Stimulated activated CD8-positive, alpha-beta memory T cell treated with anti-CD3 and anti-CD28 coated beads, Interleukin-15, amount 100 ng/mL, for 4 hours (primary cell): ENCODE results near the gene CRYGA.

Source experiments
- DNase-seq, 2 donors: peaks; one replicate each; pipeline ENCODE4 v3.0.0-alpha.2; 2020; ENCODE audit warnings: low read depth in 2 of 2

CRYGA gene

GRCh38 chr2:208163489-208163888 is at the start of gene CRYGA:
Gene CRYGA, minus strand, starts transcription at chr2:208163589. Its CDS starts 33 bp downstream, at chr2:208163556.
- no peak for DNase-seq

DNA sequence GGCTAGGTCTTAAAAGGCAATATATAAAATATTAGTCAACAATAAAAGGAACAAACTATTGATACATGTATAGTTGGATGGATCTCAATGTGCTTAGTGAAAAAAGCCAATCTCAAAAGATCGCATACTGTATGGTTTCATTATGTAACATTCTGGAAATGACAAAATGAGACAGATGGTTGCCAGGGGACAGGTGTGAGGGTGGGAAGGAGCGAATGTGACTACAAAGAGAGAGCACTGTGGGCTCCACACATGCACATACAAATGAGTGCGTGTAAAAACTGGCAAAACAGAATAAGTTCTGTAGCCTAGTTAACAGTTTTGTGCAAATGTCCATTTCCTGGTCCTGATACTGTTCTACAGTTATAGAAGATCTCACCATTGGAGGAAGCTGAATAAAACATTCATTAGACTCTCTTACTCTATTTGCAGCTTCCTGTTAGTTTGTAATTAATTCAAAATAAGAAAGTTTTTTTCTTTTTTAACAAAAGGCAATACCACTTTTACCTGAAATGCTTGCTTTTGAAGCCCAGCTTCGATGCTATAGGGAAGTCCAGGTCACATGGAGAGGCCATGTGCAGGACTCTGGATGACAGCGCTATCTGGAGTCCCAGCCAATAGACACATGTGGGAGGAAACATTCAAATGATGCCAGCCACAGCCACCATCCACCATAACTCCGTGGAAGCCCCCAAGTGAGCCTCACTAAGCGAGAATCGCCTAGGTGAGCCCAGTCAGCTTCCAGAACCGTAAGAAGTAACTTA is 47.5 kb upstream of the CRYGA start:
- no peak for DNase-seq

DNA sequence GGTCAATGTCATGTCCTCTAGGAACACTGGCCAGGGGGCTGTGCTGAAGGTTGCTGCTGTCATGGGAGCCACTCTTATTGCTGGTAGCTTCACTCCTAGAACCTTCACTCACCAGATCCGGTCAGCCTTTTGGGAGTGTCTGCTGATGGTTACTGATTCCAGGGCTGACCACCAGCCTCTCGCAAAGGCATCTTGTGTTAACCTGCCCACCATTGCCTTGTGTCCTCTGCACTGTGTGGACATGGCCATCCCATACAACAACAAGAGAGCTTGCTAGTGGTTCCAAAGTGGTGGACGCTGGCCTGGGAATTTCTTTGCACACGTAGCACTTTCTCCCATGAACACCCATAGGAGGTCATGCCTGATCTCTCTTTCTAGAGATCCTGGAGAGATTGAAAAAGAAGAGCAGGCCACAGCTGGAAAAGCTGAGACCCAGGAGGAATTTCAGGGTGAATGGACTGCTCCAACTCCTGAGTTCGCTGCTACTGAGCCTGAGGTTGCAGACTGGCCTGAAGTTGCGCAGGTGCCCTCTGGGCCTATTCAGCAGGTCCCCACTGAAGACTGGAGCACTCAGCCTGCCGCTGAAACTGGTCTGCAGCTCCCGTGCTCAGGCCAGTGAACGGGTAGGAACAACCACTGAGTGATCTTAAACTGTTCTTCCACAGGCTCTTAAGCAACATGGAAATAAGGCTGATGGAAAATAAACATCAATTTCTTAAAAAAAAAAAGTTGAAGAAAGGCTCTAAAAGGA is 45.1 kb upstream of the CRYGA start:
- DNase-seq: no peak

- no peak for DNase-seq
Observed at GRCh38 chr2:208207769-208208168, 44.4 kb upstream of the CRYGA start.

DNA sequence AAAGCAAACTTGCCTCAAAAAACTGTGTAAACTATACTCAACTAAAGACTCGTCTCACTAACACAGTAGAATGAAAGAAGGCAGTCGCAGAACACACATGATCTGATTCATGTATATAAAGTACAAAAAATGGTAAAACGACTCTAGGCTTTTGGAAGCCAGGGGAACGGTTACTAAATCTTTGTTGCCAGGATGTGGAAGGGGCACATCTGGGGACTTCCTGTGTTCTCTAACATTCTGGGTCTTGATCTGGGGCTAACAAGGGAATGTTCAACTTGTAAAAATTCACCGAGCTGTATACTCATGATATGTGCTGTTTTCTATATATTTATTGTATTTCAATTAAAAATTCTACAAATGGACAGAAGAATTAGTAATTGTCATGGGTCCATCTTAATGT is 40.8 kb upstream of the CRYGA start:
- DNase-seq: no peak

- no peak for DNase-seq
Observed at GRCh38 chr2:208195531-208195930, 32.1 kb upstream of the CRYGA start.

DNA sequence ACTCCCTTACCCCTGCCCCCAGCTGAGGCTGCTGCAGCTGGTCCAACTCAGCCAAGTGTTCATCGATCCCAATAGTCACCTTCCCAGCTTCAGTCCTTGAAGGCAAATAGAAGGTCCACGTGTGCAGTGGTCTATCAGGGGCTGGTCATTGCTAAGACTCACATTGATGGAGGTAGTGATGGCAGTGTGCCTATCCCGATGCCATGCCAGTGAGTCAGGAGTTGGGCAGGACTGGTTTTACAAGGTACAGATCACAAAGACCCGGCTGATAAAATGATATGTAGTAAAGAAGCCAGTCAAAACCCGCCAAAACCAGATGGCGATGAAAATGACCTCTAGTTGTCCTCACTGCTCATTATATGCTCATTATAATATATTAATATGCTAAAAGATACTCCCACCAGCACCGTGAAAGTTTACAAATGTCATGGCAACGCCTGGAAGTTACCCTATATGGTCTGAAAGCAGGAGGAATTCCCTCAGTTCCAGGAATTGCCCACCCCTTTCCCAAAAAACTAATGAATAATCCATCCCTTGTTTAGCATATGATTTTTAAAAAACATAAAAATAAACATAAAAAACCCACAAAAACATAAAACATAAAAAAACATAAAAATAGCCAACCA is 29.3 kb upstream of the CRYGA start:
- no peak for DNase-seq

DNA sequence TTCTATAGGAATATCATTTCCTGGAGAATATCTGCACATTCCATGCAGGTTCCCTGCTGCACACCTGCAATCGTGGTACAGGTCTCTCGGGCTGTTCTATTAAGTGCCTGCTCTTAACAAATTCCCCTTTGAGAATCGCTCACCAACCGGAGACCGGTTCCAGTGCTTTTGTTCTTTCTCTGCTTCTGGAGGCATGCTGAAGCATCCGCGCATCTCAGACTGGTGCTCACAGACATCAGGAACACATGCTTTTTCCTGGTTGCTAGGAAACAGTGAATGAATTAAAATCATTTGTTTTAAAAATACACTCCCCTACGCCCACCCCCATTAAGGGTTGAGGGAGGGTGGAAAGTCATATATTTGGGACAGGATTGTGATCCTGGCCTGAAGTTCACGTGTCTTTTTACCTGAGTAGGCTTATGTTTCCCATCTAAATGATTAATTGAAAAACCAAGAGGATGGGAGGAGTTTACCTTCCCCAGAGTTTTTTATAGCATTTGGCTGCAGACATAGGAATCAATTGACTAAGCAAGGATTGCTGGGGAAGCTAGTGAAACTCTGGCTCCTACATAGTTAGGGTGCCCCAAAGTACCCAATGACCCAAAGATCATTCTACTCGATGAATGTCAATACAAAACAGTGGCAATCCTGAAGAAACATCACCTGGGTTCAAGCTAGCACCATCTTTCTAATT is 26.6 kb upstream of the CRYGA start, which contains the start of gene C2orf80:
Gene C2orf80 (minus strand): TSS at position 221 of the 694 bp plus-strand sequence. CDS start 3,044 bp downstream, outside the sequence.
- no peak for DNase-seq

GRCh38 chr2:208189069-208189809 is 25.9 kb upstream of the CRYGA start:
- DNase-seq: no peak

DNA sequence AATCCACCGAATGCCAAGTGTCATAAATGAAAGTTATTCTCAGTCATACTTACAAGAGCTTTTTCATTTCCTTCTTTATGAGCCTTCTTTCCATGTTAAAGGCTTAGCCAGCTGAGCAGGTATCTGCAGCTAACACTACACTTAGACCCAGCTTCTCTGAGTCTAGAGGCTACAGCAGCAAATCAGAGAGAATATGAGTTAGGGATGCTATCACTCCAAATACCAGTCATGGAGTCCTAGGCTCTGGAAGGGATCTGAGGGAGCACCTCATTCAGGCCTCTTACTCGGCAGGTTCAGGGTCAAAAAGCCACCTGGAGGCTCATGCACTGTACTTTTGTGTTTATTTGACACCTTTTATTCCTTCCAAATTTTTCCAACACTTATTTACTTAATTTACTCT is 23.5 kb upstream of the CRYGA start:
- DNase-seq: no peak

- DNase-seq: no peak
Observed at GRCh38 chr2:208186465-208186864, 23.1 kb upstream of the CRYGA start.

GRCh38 chr2:208183972-208184705 is 20.8 kb upstream of the CRYGA start:
- no peak for DNase-seq

GRCh38 chr2:208183526-208183925 is 20.1 kb upstream of the CRYGA start:
- no peak for DNase-seq

DNA sequence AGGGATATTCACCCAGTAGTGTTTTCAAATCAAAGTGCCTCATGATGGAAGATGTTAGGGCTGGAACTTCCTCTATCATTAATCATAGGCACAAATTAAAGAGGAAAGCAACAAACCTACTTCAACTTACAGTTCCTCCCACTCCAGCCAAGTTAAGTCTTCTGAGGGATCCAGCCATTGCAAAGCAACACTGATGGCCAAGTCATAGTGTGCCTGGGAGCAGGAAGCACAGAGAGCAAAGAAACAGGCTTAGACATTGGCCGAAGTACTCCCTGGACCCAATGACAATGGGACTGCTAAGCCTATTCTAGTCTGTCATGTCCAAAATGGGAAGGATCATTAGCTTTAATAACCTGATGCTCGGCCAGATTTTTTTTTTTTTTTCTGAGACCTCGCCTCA is 19.4 kb upstream of the CRYGA start:
- DNase-seq: no peak

DNA sequence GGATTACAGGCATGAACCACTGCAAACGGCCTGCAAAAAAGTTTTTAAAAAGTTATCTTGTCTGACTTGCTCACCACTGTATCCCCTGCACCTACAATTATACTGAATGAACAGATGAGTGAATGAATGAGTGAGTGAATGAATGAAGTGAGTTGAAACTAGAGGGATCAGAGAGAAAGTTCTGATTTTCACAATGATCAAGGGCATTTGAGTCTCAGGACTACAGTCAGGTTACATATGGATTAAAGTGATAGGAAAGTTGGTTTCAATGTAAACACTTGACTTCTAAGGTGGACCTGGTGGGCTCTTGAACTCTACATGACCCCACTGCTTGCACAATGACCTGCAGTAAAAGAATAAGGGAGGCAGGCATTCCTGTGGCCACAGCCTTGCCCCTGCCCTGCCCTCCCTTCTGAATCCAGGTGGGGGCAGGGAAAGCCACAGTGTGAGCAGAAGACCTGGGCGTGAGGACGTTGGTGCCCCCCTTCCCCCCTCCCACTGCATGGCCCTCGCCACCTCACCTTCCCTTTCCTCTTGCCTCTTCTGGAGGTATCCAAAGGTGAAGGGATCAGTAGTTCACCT is 15.7 kb upstream of the CRYGA start:
- DNase-seq: no peak

- DNase-seq: no peak
Observed at GRCh38 chr2:208175840-208176153, 12.4 kb upstream of the CRYGA start.

GRCh38 chr2:208175069-208175839 is 11.9 kb upstream of the CRYGA start:
- DNase-seq: peak; percentile 7 to 9

GRCh38 chr2:208174144-208174543 is 10.8 kb upstream of the CRYGA start:
- no peak for DNase-seq

GRCh38 chr2:208172125-208172524 is 8.7 kb upstream of the CRYGA start:
- DNase-seq: no peak
